ENCODE data around the gene LKAAEAR1.
A peak's percentile ranks its signal among the peaks of the same experiment; 100 is the strongest.
"Not testable (repeated sequence)": the region's sequence is repeated elsewhere in the genome, so short reads cannot be mapped to it uniquely, and the experiment has no call there.

LKAAEAR1 gene

GRCh38 chr20:64098471-64099013, 14.3 kb upstream of the LKAAEAR1 start:
- DNase-seq (ENCODE audit: low read depth) = no peak

GRCh38 chr20:64096535-64096934, 12.3 kb upstream of the LKAAEAR1 start:
- DNase-seq (ENCODE audit: low read depth) = no peak

GRCh38 chr20:64095927-64096326, 11.7 kb upstream of the LKAAEAR1 start:
- DNase-seq (ENCODE audit: low read depth) = no peak

- no peak for DNase-seq (ENCODE audit: low read depth)
These were observed 11.3 kb upstream of the LKAAEAR1 start for GRCh38 chr20:64095455-64095854.

- DNase-seq (ENCODE audit: low read depth) = no peak
These were observed 8.9 kb upstream of the LKAAEAR1 start for GRCh38 chr20:64093013-64093503.

GRCh38 chr20:64092258-64093012, 8.2 kb upstream of the LKAAEAR1 start:
- DNase-seq (ENCODE audit: low read depth) = no peak

- no peak for DNase-seq (ENCODE audit: low read depth)
These were observed 7.6 kb upstream of the LKAAEAR1 start for GRCh38 chr20:64091770-64092169.

GRCh38 chr20:64091340-64091739, 7.1 kb upstream of the LKAAEAR1 start:
- no peak for DNase-seq (ENCODE audit: low read depth)

- DNase-seq (ENCODE audit: low read depth) = no peak
These were observed 6.0 kb upstream of the LKAAEAR1 start for GRCh38 chr20:64090165-64090564.

- not testable (repeated sequence) for DNase-seq (ENCODE audit: low read depth)
These were observed 4.4 kb upstream of the LKAAEAR1 start for GRCh38 chr20:64088586-64088985.

GRCh38 chr20:64087226-64087825, 3.1 kb upstream of the LKAAEAR1 start:
- DNase-seq (ENCODE audit: low read depth) = not testable (repeated sequence)

GRCh38 chr20:64086801-64087200, 2.6 kb upstream of the LKAAEAR1 start:
- no peak for DNase-seq (ENCODE audit: low read depth)

GRCh38 chr20:64084685-64085152, 521 bp upstream of the LKAAEAR1 start:
- no peak for DNase-seq (ENCODE audit: low read depth)

- DNase-seq (ENCODE audit: low read depth) = peak; percentile 54
These were observed 807 bp downstream of the LKAAEAR1 start for GRCh38 chr20:64083378-64083803.

- no peak for DNase-seq (ENCODE audit: low read depth)
These were observed 1.3 kb downstream of the LKAAEAR1 start for GRCh38 chr20:64082820-64083377.

- no peak for DNase-seq (ENCODE audit: low read depth)
These were observed 2.0 kb downstream of the LKAAEAR1 start for GRCh38 chr20:64082126-64082731.

- DNase-seq (ENCODE audit: low read depth) = no peak
These were observed 2.6 kb downstream of the LKAAEAR1 start for GRCh38 chr20:64081624-64081964.

GRCh38 chr20:64080813-64081623, 3.2 kb downstream of the LKAAEAR1 start:
- DNase-seq (ENCODE audit: low read depth) = no peak

GRCh38 chr20:64080013-64080812, 4.0 kb downstream of the LKAAEAR1 start, which contains the start of gene OPRL1:
Gene OPRL1 (plus strand): TSS chr20:64080082. CDS start chr20:64092721, 12,639 bp downstream.
- peak; percentile 27 for DNase-seq (ENCODE audit: low read depth)

- DNase-seq (ENCODE audit: low read depth) = peak; percentile 62
These were observed 4.8 kb downstream of the LKAAEAR1 start, which contains the start of gene RGS19 for GRCh38 chr20:64079273-64080012. Gene RGS19 (minus strand): TSS chr20:64079518. CDS start chr20:64076886, 2,632 bp downstream.
